Measurements from ENCODE around the gene GALM. TPM values are rescaled to one million over a fixed set of nuclear protein-coding genes. Genes with fewer than 3 reads are reported as not detected.
"Not testable (repeated sequence)": the region's sequence is repeated elsewhere in the genome, so short reads cannot be mapped to it uniquely, and the experiment has no call there.

Gene GALM
- total RNA-seq, 1 donor from 2014 or later = 8.3 TPM

DNA sequence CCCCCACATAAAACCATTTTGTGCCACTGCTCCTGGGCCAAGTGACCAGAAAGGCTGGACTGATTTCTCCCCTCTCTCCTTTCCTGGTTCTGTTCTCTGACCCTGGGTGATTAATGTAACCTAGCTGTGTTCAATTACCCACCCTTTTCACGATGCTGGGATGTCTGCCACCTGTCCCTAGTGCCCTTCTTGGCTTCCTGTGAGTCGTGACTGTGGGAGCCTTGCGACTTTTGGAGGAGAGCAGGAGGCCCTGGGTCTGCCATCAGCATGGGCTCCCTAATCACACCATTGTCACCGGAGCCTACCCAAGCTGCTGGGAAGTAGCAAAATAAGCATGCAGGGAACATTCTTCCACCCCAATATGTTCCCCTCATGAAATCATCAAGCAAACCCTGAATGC lies 47.0 kb downstream of the GALM start:
- TF ChIP-seq, protein P1, sequence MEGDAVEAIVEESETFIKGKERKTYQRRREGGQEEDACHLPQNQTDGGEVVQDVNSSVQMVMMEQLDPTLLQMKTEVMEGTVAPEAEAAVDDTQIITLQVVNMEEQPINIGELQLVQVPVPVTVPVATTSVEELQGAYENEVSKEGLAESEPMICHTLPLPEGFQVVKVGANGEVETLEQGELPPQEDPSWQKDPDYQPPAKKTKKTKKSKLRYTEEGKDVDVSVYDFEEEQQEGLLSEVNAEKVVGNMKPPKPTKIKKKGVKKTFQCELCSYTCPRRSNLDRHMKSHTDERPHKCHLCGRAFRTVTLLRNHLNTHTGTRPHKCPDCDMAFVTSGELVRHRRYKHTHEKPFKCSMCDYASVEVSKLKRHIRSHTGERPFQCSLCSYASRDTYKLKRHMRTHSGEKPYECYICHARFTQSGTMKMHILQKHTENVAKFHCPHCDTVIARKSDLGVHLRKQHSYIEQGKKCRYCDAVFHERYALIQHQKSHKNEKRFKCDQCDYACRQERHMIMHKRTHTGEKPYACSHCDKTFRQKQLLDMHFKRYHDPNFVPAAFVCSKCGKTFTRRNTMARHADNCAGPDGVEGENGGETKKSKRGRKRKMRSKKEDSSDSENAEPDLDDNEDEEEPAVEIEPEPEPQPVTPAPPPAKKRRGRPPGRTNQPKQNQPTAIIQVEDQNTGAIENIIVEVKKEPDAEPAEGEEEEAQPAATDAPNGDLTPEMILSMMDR (conservative IDR thresholded peaks at IDR 0.05; ENCODE audit: low read depth, low read length) = no peak
- H3K4me3 ChIP-seq (ENCODE audit: low read depth, low read length) = no peak overlapping the region
- no peak for DNase-seq (ENCODE audit: low read depth)

DNA sequence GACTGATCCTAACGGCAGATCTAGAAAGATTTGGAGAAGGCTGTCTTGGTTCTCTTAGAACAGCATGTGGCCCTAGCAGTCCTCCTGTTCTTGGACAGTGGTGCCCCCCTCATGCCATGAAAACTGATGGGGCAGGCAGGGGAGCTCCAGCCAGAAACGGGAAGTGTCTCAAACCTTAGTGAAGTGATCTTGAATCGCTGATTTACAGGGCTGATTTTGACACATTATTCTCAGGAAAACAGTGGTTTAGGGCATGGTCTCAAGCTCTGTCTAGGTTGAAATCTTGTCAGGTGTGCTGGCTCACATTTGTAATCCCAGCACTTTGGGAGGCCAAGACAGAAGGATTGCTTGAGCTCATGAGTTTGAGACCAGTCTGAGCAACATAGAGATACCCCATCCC lies 47.4 kb downstream of the GALM start:
- H3K4me3 ChIP-seq (ENCODE audit: low read depth, low read length) = no peak overlapping the region
- DNase-seq (ENCODE audit: low read depth) = no peak
- TF ChIP-seq, protein P1 (conservative IDR thresholded peaks at IDR 0.05; ENCODE audit: low read depth, low read length) = no peak

DNA sequence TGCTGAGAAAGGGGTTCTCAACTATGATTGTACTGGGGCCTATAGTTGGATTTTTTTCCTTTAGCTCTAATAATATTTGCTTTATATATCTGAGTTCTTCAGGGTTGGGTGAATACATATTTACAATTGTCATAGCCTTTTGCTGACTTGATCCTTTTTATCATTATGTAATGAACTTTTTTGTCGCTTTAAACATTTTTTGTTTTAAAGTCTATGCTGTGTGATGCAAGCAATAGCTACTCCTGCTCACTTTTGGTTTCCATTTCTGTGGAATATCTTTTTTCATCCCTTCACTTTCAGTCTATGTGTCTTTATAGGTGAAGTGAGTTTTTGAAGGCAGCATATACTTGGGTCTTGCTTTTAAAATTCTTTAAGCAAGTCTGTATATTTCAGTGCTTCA lies 49.0 kb downstream of the GALM start:
- DNase-seq (ENCODE audit: low read depth); H3K4me3 ChIP-seq (ENCODE audit: low read depth, low read length): not testable (repeated sequence)

DNA sequence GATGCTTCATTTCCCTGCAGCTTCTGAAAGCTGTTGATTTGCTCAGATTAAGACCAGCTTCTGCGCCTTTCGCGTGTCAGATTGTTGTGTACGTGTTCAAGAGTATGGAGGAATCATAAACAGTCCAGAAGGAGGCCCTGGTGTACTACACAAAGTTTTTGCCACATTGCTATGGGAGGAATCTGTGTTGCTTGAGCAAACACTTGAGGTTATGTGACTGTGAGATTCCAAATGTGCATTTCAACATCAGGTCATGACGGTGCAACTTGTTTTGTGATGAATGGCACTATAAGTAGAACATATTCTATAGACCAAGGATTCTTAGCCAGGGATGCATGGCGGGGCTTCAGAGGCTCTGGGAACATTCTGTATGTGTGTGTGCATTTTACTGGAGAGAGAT lies 50.3 kb downstream of the GALM start:
- TF ChIP-seq, protein P1 (conservative IDR thresholded peaks at IDR 0.05; ENCODE audit: low read depth, low read length) = no peak
- DNase-seq (ENCODE audit: low read depth) = no peak
- H3K4me3 ChIP-seq (ENCODE audit: low read depth, low read length) = no peak overlapping the region

DNA sequence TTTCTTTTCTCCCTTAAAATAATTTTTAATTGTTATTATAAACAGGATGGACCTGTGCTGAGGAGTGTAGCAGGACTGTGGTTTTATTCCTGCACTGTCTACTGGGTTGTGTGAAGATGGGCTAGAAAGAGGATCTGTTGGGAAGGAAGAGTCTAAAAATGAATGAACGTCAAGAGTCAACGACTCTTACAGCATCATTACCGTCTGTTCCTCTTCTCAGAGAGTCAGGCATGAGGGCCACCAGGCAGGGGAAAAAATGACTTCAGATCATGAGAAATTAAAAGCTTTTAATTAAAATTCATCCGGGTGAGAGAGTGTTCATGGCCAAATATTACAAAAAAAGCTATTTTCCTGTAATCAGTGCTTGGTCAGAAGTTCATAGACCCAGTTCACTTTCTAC lies 52.7 kb downstream of the GALM start:
- no peak overlapping the region for H3K4me3 ChIP-seq (ENCODE audit: low read depth, low read length)
- TF ChIP-seq, protein P1 (conservative IDR thresholded peaks at IDR 0.05; ENCODE audit: low read depth, low read length) = no peak
- no peak for DNase-seq (ENCODE audit: low read depth)

DNA sequence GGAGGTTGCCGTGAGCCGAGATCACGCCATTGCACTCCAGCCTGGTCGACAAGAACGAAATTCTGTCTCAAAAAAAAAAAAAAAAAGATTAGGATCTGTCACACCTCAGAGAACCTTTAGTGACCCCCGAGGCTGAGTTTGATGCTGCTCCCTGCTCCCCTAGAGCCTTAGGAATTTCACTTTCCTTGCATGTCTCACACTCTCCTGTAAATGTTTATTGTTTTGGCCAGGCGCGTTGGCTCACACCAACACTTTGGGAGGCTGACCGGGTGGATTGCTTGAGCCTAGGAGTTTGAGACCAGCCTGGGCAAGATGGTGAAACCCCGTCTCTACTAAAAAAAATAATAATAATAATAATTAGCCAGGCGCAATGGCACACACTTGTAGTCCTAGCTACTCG lies 53.8 kb downstream of the GALM start:
- TF ChIP-seq, protein P1 (conservative IDR thresholded peaks at IDR 0.05; ENCODE audit: low read depth, low read length) = no peak
- no peak for DNase-seq (ENCODE audit: low read depth)
- no peak overlapping the region for H3K4me3 ChIP-seq (ENCODE audit: low read depth, low read length)

DNA sequence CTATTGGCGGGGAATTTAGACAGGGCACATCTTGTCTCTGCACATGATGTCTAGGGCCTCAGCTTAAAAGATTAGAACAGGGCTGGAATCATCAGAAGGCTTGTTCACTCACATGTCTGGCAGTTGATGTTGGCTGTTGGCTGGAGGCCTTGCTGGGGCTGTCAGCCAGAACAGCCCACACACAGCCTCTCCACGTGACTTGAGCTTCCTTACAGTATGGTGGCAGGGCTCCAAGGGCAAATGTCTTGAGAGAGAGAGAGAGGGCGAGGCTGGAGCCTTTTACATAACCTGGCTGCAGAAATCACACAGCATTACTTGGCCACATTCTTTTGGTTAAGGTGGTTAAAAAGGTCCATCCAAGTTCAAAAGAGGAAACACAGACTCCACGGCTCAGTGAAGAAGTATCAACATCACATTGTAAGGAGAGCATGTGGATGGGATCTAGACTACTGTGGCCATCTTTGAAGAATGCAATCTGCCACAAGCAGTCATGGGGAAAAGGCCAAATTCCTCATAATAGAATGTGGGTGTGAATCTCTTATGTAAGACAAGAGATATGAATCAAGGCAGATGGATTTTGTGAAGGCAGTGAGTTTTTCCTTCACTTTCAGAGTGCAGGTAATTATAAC lies 54.8 kb downstream of the GALM start:
- DNase-seq (ENCODE audit: low read depth) = peak; percentile 100
- H3K4me3 ChIP-seq (ENCODE audit: low read depth, low read length) = no peak overlapping the region
- TF ChIP-seq, protein P1 (conservative IDR thresholded peaks at IDR 0.05; ENCODE audit: low read depth, low read length) = no peak

All from epithelial cell of proximal tubule (primary cell).